Measurements from ENCODE around the gene XYLB.

XYLB gene

DNA sequence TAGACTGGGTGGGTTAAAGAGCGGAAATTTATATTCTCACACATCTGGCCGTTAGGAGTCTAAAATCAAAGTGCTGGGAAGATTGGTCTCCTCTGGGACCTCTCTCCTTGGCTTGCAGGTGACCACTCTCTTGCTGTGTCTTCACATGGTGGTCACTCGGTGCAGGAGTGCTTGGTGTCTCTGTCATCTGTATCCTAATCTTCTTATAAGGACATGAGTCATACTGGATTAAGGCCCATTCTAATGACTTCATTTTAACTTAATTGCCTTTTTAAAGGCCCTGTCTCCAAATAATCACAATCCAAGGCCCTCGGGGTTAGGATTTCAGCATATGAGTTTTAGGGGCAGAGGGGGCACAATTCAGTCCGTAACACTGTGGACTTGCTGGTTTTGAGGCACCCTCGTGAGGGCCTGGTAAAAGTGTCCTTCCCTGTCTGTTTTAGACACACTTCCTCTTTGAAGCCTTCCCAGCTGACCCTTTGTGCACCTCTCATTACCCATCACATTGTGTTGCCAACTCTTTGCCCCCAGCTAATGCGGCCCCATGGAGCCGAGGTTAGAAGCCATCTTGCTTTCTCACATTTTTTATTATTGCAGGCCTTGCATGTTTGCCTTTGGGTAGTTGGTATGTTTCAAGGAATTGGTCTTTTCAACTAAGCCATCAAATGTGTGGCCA lies 3.2 kb downstream of the XYLB start:
- no peak overlapping the region for H3K27ac ChIP-seq (ENCODE audit: low read length)
- H3K27me3 ChIP-seq (ENCODE audit: low read depth, low read length) = no peaks in the 10 kb centered on the region
- peaks cover 0 to 3% of the 10 kb centered on the region in 2 donors for H3K4me1 ChIP-seq (ENCODE audit: control insufficient read depth in 1 of 2, insufficient read depth in 2 of 2, low read length in 2 of 2)
- no peaks in the 10 kb centered on the region for H3K36me3 ChIP-seq (ENCODE audit: control insufficient read depth in 1 of 2, insufficient read depth in 2 of 2, low read length in 2 of 2)
- no peaks in the 10 kb centered on the region for H3K9me3 ChIP-seq (ENCODE audit: control insufficient read depth in 1 of 2, low read length in 2 of 2)
- H3K4me3 ChIP-seq (ENCODE audit: low read depth in 1 of 2, low read length in 2 of 2) = no peak overlapping the region

DNA sequence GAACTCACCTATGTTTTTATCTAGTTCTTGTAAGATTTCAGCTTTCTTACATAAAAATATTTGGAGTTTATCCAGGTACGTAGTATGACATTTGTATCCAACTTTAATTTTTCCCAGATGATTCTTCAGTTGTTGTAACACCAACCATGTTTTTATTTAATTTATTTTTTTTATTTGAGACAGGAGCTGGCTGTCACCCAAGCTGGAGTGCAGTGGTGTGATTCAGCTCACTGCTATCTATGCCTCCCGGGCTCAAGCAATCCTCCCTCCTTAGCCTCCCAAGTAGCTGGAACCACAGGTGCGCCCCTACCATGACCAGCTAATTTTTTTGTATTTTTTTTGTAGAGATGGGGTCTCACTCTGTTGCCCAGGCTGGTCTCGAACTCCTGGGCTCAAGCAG lies 6.6 kb downstream of the XYLB start:
- H3K27me3 ChIP-seq (ENCODE audit: low read depth, low read length) = no peaks in the 10 kb centered on the region
- no peaks in the 10 kb centered on the region for H3K9me3 ChIP-seq (ENCODE audit: control insufficient read depth in 1 of 2, low read length in 2 of 2)
- H3K4me1 ChIP-seq (ENCODE audit: control insufficient read depth in 1 of 2, insufficient read depth in 2 of 2, low read length in 2 of 2) = no peaks in the 10 kb centered on the region
- H3K36me3 ChIP-seq (ENCODE audit: control insufficient read depth in 1 of 2, insufficient read depth in 2 of 2, low read length in 2 of 2) = peaks cover 0 to 3% of the 10 kb centered on the region in 2 donors
- H3K27ac ChIP-seq (ENCODE audit: low read length) = no peak overlapping the region
- H3K4me3 ChIP-seq (ENCODE audit: low read depth in 1 of 2, low read length in 2 of 2) = no peak overlapping the region

DNA sequence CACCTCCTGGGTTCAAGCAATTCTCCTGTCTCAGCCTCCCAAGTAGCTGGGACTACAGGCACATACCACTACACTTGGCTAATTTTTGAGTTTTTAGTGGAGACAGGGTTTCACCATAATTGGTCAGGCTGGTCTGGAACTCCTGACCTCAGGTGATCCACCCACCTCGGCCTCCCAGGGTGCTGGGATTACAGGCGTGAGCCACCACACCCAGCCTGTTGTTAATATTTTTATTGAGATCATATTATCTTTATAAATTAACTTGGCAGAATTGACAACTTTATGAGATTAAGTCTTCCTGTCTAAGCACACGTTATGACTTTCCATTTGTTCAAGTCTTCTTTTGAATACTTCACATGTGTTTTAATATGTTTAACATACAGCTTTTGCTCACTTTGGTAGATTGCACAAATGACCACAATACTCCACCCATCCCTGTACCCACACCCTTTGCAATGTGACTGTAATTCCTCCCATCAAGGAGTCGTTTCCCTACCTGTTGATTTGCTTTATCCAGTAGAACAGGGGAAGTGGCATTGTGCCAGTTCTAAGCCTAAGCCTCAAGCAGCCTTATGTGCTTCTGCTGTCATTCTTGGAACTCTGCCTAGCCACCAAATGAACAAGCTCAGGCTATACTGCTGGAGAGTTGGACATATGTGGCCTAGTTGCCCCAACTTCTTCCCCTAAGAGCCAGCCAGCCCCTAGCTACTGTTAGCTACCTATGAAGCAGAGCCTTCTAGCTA lies 8.2 kb downstream of the XYLB start:
- Histone ChIP-seq H3K27ac (ENCODE audit: low read length) (no peak overlapping the region), H3K4me3 (ENCODE audit: low read depth in 1 of 2, low read length in 2 of 2) (no peak overlapping the region), H3K36me3 (ENCODE audit: control insufficient read depth in 1 of 2, insufficient read depth in 2 of 2, low read length in 2 of 2) (peaks cover 0 to 3% of the 10 kb centered on the region in 2 donors), H3K4me1 (ENCODE audit: control insufficient read depth in 1 of 2, insufficient read depth in 2 of 2, low read length in 2 of 2) (no peaks in the 10 kb centered on the region), H3K27me3 (ENCODE audit: low read depth, low read length) (no peaks in the 10 kb centered on the region), H3K9me3 (ENCODE audit: control insufficient read depth in 1 of 2, low read length in 2 of 2) (no peaks in the 10 kb centered on the region)

DNA sequence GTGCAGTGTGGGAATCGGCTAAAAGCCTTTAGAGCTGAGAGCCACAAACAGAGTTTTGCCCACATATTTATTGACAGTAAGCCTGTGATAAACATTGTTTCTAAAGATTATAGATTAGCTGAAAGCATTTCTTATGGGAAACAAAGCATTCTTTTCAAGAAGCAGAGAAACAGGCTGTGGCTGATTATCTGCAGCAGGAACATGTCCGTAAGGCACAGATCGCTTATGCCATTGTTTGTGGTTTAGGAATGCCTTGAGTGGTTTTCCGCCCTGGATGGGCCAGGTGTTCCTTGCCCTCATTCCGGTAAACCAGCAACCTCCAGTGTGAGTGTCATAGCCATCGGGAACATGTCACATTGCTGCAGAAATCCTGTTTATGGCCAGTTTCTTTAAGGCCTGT lies 12.5 kb downstream of the XYLB start:
- H3K27me3 ChIP-seq (ENCODE audit: low read depth, low read length) = no peaks in the 10 kb centered on the region
- H3K36me3 ChIP-seq (ENCODE audit: control insufficient read depth in 1 of 2, insufficient read depth in 2 of 2, low read length in 2 of 2) = peaks cover 3 to 11% of the 10 kb centered on the region in 2 donors

DNA sequence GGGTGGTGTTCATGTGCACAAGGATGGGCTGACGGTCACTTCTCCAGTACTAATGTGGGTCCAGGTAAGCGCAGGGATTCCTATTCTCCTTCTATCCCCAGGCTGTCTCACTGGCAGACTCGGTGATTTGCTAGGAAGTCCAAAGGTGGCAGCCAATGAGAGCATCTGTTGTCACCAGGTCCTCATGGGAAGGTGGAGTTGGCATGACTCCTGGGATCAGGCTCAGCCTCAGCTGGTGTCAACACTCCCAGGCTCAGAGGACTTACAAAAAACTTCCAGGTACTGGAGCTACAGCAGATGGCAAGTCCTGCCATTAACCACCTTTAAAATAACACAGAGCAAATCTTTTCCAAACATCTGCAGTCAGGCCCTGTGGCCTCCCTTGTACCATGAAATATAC lies 13.8 kb downstream of the XYLB start:
- Histone ChIP-seq H3K4me3 (ENCODE audit: low read depth in 1 of 2, low read length in 2 of 2) (no peak overlapping the region), H3K27ac (ENCODE audit: low read length) (no peak overlapping the region), H3K36me3 (ENCODE audit: control insufficient read depth in 1 of 2, insufficient read depth in 2 of 2, low read length in 2 of 2) (peaks cover 2 to 11% of the 10 kb centered on the region in 2 donors), H3K9me3 (ENCODE audit: control insufficient read depth in 1 of 2, low read length in 2 of 2) (no peaks in the 10 kb centered on the region), H3K27me3 (ENCODE audit: low read depth, low read length) (no peaks in the 10 kb centered on the region), H3K4me1 (ENCODE audit: control insufficient read depth in 1 of 2, insufficient read depth in 2 of 2, low read length in 2 of 2) (no peaks in the 10 kb centered on the region)

More for the DNA sequence above, 12.5 kb downstream of the XYLB start:
- Histone ChIP-seq H3K9me3 (ENCODE audit: control insufficient read depth in 1 of 2, low read length in 2 of 2) (no peaks in the 10 kb centered on the region), H3K4me3 (ENCODE audit: low read depth in 1 of 2, low read length in 2 of 2) (no peak overlapping the region), H3K4me1 (ENCODE audit: control insufficient read depth in 1 of 2, insufficient read depth in 2 of 2, low read length in 2 of 2) (no peaks in the 10 kb centered on the region), H3K27ac (ENCODE audit: low read length) (no peak overlapping the region)

DNA sequence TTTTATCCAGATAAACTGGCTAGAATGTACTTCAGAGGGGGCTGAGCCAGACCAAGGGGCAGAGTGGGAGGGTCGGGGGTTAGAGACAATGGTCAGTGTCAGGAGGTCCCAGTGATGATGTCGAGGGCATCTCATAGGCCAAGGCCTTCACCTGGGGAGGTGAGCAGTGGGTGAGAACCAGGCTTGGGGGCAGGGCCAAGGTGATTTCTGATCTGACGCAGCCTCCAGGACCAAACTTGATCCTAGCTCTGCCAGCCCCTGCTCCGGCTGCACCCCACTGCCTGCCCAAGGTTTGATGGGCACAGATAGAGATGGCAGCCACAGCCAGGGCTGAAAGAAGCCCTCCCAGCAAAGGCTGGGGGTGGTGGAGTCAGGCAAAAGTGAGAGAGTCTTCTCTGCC lies 14.9 kb downstream of the XYLB start:
- Histone ChIP-seq H3K4me1 (ENCODE audit: control insufficient read depth in 1 of 2, insufficient read depth in 2 of 2, low read length in 2 of 2) (no peaks in the 10 kb centered on the region), H3K36me3 (ENCODE audit: control insufficient read depth in 1 of 2, insufficient read depth in 2 of 2, low read length in 2 of 2) (peaks cover 5 to 16% of the 10 kb centered on the region in 2 donors), H3K27ac (ENCODE audit: low read length) (no peak overlapping the region), H3K4me3 (ENCODE audit: low read depth in 1 of 2, low read length in 2 of 2) (no peak overlapping the region), H3K27me3 (ENCODE audit: low read depth, low read length) (no peaks in the 10 kb centered on the region), H3K9me3 (ENCODE audit: control insufficient read depth in 1 of 2, low read length in 2 of 2) (no peaks in the 10 kb centered on the region)

DNA sequence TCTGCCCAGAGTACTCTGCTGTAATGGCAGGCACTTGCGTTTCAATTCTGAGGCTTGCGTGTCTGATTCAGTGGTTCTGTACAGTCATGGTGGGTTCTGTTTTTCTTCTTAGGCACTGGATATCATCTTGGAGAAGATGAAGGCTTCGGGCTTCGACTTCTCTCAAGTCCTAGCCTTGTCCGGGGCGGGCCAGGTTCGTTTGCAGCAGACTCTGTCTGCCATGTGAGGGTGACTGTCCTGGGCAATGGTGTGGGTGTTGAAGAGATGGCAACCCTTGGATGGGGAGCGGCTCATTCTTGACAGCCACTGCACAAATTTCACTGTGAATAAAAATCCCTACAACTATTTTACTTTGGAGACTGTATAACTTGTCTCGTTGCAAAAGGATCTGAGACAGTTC lies 16.2 kb downstream of the XYLB start:
- no peak overlapping the region for H3K4me3 ChIP-seq (ENCODE audit: low read depth in 1 of 2, low read length in 2 of 2)
- H3K27ac ChIP-seq (ENCODE audit: low read length) = no peak overlapping the region
- H3K27me3 ChIP-seq (ENCODE audit: low read depth, low read length) = no peaks in the 10 kb centered on the region
- H3K4me1 ChIP-seq (ENCODE audit: control insufficient read depth in 1 of 2, insufficient read depth in 2 of 2, low read length in 2 of 2) = no peaks in the 10 kb centered on the region
- no peaks in the 10 kb centered on the region for H3K9me3 ChIP-seq (ENCODE audit: control insufficient read depth in 1 of 2, low read length in 2 of 2)
- H3K36me3 ChIP-seq (ENCODE audit: control insufficient read depth in 1 of 2, insufficient read depth in 2 of 2, low read length in 2 of 2) = peaks cover 10 to 22% of the 10 kb centered on the region in 2 donors

DNA sequence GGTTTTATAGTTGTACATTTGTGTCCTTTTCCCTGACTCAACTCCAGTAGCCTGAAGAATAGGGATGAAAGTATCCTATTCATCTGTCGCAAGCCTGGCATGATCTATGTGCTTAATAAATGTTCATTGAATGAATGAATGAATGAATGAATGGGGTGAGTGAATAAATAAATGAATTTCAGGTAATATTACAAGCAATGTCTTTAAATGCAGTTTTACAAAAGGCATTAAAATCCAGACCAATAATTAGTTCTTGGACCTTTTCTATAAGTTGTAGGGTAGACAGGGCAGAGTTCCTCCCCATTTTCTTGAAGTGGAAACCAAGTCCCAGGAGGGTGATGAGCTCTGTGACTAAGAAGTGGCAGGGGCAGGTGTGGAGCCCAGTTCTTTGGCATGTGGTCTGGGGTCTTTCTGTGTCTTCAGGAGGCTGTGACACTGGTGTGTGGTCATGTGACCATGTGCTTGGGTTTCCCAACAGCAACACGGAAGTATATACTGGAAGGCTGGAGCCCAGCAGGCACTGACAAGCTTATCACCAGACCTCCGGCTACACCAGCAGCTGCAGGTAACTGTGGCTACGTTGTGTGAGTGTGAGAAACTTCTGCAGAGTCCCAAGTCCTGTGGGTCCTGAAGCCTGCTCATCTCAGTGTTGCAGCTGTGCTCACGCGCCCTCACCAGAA lies 18.3 kb downstream of the XYLB start:
- H3K4me1 ChIP-seq (ENCODE audit: control insufficient read depth in 1 of 2, insufficient read depth in 2 of 2, low read length in 2 of 2) = no peaks in the 10 kb centered on the region
- H3K27ac ChIP-seq (ENCODE audit: low read length) = no peak overlapping the region
- H3K4me3 ChIP-seq (ENCODE audit: low read depth in 1 of 2, low read length in 2 of 2) = no peak overlapping the region
- peaks cover 14 to 32% of the 10 kb centered on the region in 2 donors for H3K36me3 ChIP-seq (ENCODE audit: control insufficient read depth in 1 of 2, insufficient read depth in 2 of 2, low read length in 2 of 2)
- no peaks in the 10 kb centered on the region for H3K9me3 ChIP-seq (ENCODE audit: control insufficient read depth in 1 of 2, low read length in 2 of 2)
- H3K27me3 ChIP-seq (ENCODE audit: low read depth, low read length) = no peaks in the 10 kb centered on the region

DNA sequence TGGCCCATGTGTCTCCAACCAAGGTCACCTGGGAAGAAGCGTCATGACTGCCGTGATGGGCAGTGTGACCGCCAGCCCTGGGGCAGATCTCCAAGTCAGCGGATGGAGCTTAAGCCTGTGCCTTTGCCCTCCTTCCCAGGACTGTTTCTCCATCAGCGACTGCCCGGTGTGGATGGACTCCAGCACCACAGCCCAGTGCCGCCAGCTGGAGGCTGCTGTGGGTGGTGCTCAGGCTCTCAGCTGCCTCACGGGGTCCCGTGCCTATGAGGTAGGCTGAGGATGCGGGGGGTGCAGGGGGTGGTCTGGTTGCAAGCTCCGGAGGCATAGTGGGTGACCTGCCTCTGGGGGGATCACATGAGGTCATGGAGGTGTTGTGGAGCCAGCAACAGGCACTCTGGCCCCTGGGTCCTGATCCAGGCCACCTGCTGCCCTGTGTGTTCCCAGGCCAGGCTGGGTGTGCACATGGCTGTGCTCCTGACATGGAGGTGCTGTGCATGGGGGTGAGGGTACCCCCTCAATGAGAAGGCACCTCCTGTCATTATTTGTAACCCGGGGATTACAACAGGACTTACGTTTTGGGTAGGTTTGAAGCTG lies 19.0 kb downstream of the XYLB start:
- Histone ChIP-seq H3K4me1 (ENCODE audit: control insufficient read depth in 1 of 2, insufficient read depth in 2 of 2, low read length in 2 of 2) (no peaks in the 10 kb centered on the region), H3K9me3 (ENCODE audit: control insufficient read depth in 1 of 2, low read length in 2 of 2) (no peaks in the 10 kb centered on the region), H3K4me3 (ENCODE audit: low read depth in 1 of 2, low read length in 2 of 2) (no peak overlapping the region), H3K27ac (ENCODE audit: low read length) (no peak overlapping the region), H3K36me3 (ENCODE audit: control insufficient read depth in 1 of 2, insufficient read depth in 2 of 2, low read length in 2 of 2) (peaks cover 14 to 37% of the 10 kb centered on the region in 2 donors), H3K27me3 (ENCODE audit: low read depth, low read length) (no peaks in the 10 kb centered on the region)

DNA sequence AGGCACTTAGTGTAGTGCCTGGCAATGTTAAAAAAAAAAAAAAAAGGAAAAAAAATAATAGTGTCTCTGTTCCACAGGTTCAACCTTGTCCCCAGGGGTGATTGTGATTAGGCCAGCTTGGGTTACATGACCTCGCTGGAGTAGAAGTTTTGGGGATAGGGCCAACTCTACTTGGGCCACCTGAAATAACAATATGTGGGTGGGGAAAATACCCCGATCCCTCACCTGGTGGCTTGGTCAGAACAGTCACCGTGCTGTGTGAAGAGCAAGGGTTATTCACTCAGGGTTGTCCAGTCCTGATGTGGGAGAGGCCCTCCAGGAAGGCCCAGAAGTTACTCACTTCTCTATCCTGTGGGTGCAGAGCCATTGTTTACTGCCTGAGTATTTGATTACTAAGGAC lies 19.5 kb downstream of the XYLB start:
- H3K27me3 ChIP-seq (ENCODE audit: low read depth, low read length) = no peaks in the 10 kb centered on the region
- H3K4me1 ChIP-seq (ENCODE audit: control insufficient read depth in 1 of 2, insufficient read depth in 2 of 2, low read length in 2 of 2) = no peaks in the 10 kb centered on the region
- H3K9me3 ChIP-seq (ENCODE audit: control insufficient read depth in 1 of 2, low read length in 2 of 2) = no peaks in the 10 kb centered on the region
- H3K4me3 ChIP-seq (ENCODE audit: low read depth in 1 of 2, low read length in 2 of 2) = no peak overlapping the region
- H3K36me3 ChIP-seq (ENCODE audit: control insufficient read depth in 1 of 2, insufficient read depth in 2 of 2, low read length in 2 of 2) = peaks cover 14 to 40% of the 10 kb centered on the region in 2 donors
- H3K27ac ChIP-seq (ENCODE audit: low read length) = no peak overlapping the region

DNA sequence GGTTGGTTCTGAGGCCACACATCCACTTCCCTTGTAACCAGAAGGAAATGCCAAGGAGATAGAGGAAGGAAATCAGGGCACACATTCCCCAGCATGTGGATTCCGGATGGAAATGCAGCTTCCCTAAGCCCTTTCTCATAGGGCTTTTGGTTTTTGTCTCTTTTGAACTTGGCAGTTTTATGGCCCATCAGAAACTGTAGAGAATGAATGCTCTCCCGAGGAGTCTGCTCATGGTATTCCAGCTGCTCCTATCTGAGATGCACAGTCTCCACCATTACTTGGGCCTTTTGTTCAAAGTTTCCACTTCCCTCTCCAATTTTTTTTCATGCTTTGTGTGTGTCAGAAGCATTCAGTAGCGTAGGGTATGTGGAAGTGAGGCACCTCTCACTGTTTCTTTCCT lies 21.2 kb downstream of the XYLB start:
- H3K9me3 ChIP-seq (ENCODE audit: control insufficient read depth in 1 of 2, low read length in 2 of 2) = no peaks in the 10 kb centered on the region
- H3K27me3 ChIP-seq (ENCODE audit: low read depth, low read length) = no peaks in the 10 kb centered on the region
- H3K36me3 ChIP-seq (ENCODE audit: control insufficient read depth in 1 of 2, insufficient read depth in 2 of 2, low read length in 2 of 2) = peaks cover 14 to 52% of the 10 kb centered on the region in 2 donors
- no peak overlapping the region for H3K4me3 ChIP-seq (ENCODE audit: low read depth in 1 of 2, low read length in 2 of 2)
- no peak overlapping the region for H3K27ac ChIP-seq (ENCODE audit: low read length)
- H3K4me1 ChIP-seq (ENCODE audit: control insufficient read depth in 1 of 2, insufficient read depth in 2 of 2, low read length in 2 of 2) = no peaks in the 10 kb centered on the region

All from muscle layer of duodenum (tissue), 2 donors.